ENCODE measurements around the gene ZMIZ2. TPM values are rescaled to one million over a fixed set of nuclear protein-coding genes. Genes with fewer than 3 reads are reported as not detected.

The ZMIZ2 gene
- polyA plus RNA-seq, 3 donors: 1.9 to 72.8 (median 3.3) TPM

- Mint-ChIP-seq H3K9me3 (peaks cover 0 to 2% (median 0%) of the 10 kb centered on the region in 7 donors), H3K4me3 (no peak overlapping the region), H3K27me3 (ENCODE audit: low read depth in 3 of 3) (peaks cover 0 to 4% (median 0%) of the 10 kb centered on the region in 3 donors), H3K27ac (no peak overlapping the region), H3K4me1 (no peaks in the 10 kb centered on the region), H3K36me3 (no peaks in the 10 kb centered on the region)
- H3K36me3 ChIP-seq (replicated peaks in 1 of 2; ENCODE audit: control insufficient read depth in 1 of 2, insufficient read depth in 2 of 2, low read length in 2 of 2): no peaks in the 10 kb centered on the region
- no peak overlapping the region for H3K4me3 ChIP-seq (replicated peaks in 1 of 3; ENCODE audit: low read depth in 2 of 3, low read length in 3 of 3)
- H4K20me1 ChIP-seq (ENCODE audit: insufficient read depth, low read length): no peaks in the 10 kb centered on the region
- H3K4me1 ChIP-seq (ENCODE audit: control insufficient read depth in 1 of 2, insufficient read depth in 2 of 2, low read length in 2 of 2): no peaks in the 10 kb centered on the region
- intact Hi-C loops (cut with micrococcal nuclease): no loop called here
- no peaks in the 10 kb centered on the region for H3K27me3 ChIP-seq (ENCODE audit: control insufficient read depth in 2 of 2, insufficient read depth in 2 of 2, low read length in 2 of 2)
- H3K9ac ChIP-seq (ENCODE audit: insufficient read depth, low read length, poor library complexity, severe bottlenecking): no peak overlapping the region
- H2AFZ ChIP-seq (ENCODE audit: insufficient read depth, low read depth, low read length, poor library complexity, severe bottlenecking): no peak overlapping the region
- H3K27ac ChIP-seq (ENCODE audit: low read depth in 1 of 2, low read length in 2 of 2): no peak overlapping the region
- no peaks in the 10 kb centered on the region for H3K9me3 ChIP-seq (replicated peaks in 1 of 2; ENCODE audit: control insufficient read depth in 1 of 2, insufficient read depth in 1 of 2, low read length in 2 of 2)
- H3K4me2 ChIP-seq (replicated peaks; ENCODE audit: extremely low read depth, low read length, poor library complexity, severe bottlenecking): no peak overlapping the region
- no peaks in the 10 kb centered on the region for H3K79me2 ChIP-seq (ENCODE audit: insufficient read depth, low read length)
- no peak for DNase-seq
- no peak for TF ChIP-seq CTCF (IDR thresholded peaks at IDR 0.05)
Measured at GRCh38 chr7:44811093-44811492, 62.4 kb downstream of the ZMIZ2 start.

GRCh38 chr7:44811571-44811970 is 62.9 kb downstream of the ZMIZ2 start:
- Histone ChIP-seq H3K27ac (ENCODE audit: low read depth in 1 of 2, low read length in 2 of 2) (no peak overlapping the region), H3K4me1 (ENCODE audit: control insufficient read depth in 1 of 2, insufficient read depth in 2 of 2, low read length in 2 of 2) (no peaks in the 10 kb centered on the region), H3K36me3 (replicated peaks in 1 of 2; ENCODE audit: control insufficient read depth in 1 of 2, insufficient read depth in 2 of 2, low read length in 2 of 2) (no peaks in the 10 kb centered on the region), H3K79me2 (ENCODE audit: insufficient read depth, low read length) (no peaks in the 10 kb centered on the region), H3K9me3 (replicated peaks in 1 of 2; ENCODE audit: control insufficient read depth in 1 of 2, insufficient read depth in 1 of 2, low read length in 2 of 2) (no peaks in the 10 kb centered on the region), H3K27me3 (ENCODE audit: control insufficient read depth in 2 of 2, insufficient read depth in 2 of 2, low read length in 2 of 2) (no peaks in the 10 kb centered on the region), H3K4me2 (replicated peaks; ENCODE audit: extremely low read depth, low read length, poor library complexity, severe bottlenecking) (no peak overlapping the region), H3K4me3 (replicated peaks in 1 of 3; ENCODE audit: low read depth in 2 of 3, low read length in 3 of 3) (no peak overlapping the region), H3K9ac (ENCODE audit: insufficient read depth, low read length, poor library complexity, severe bottlenecking) (no peak overlapping the region), H4K20me1 (ENCODE audit: insufficient read depth, low read length) (no peaks in the 10 kb centered on the region), H2AFZ (ENCODE audit: insufficient read depth, low read depth, low read length, poor library complexity, severe bottlenecking) (no peak overlapping the region)
- TF ChIP-seq CTCF (IDR thresholded peaks at IDR 0.05): no peak
- no peak overlapping the region for H3K27ac Mint-ChIP-seq
- H3K9me3 Mint-ChIP-seq: peaks cover 0 to under 1% (median 0%) of the 10 kb centered on the region in 7 donors
- intact Hi-C loops (cut with micrococcal nuclease): no loop called here
- no peak for DNase-seq
- no peaks in the 10 kb centered on the region for H3K4me1 Mint-ChIP-seq
- no peaks in the 10 kb centered on the region for H3K36me3 Mint-ChIP-seq
- WGBS (ENCODE audit: insufficient coverage): 90% methylated on average over 4 of the region's 6 CpGs
- H3K27me3 Mint-ChIP-seq (ENCODE audit: low read depth in 3 of 3): peaks cover 0 to 4% (median 0%) of the 10 kb centered on the region in 3 donors
- H3K4me3 Mint-ChIP-seq: no peak overlapping the region
